ENCODE results near the gene GRAP2. TPM values are rescaled to one million over a fixed set of nuclear protein-coding genes. Genes with fewer than 3 reads are reported as not detected.

GRAP2 gene
- total RNA-seq, 1 donor from 2014 or later, result 7.5 TPM

DNA sequence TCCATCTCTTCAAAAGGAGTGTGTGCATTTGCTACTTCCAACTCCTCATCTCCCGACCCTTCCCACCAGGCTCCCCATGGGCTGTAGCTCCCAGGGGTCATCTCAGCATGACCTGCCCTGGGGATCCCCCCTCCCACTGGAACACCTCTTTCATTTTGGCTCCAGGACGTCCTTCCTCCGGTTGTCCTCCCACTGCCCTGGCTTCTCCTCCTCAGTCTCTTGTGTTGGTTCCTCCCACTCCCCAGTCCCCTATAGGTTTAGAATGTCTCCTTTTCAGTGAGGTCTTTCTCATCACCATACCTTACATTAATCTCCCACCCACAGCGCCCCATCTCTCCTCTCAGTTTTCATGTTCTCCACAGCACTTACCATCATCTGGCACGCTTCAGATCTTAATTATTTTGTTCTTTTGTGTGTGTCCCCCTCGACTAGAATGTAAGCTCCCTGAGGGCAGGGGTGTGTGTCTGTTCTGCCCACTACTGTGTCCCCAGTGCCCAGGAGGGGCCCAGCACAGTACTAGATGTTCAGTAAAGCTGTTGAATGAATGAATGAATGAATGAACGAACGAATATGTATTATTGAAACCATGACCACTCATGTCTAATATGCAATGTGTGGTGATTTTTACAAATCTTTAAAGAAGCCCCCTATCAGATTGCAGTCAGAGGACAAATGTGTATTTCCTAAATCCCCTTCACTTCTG is 57.3 kb downstream of the GRAP2 start:
- ATAC-seq (no peak), DNase-seq (ENCODE audit: low spot score) (no peak)
- intact Hi-C loops (cut with DNase I), result no loop called here

DNA sequence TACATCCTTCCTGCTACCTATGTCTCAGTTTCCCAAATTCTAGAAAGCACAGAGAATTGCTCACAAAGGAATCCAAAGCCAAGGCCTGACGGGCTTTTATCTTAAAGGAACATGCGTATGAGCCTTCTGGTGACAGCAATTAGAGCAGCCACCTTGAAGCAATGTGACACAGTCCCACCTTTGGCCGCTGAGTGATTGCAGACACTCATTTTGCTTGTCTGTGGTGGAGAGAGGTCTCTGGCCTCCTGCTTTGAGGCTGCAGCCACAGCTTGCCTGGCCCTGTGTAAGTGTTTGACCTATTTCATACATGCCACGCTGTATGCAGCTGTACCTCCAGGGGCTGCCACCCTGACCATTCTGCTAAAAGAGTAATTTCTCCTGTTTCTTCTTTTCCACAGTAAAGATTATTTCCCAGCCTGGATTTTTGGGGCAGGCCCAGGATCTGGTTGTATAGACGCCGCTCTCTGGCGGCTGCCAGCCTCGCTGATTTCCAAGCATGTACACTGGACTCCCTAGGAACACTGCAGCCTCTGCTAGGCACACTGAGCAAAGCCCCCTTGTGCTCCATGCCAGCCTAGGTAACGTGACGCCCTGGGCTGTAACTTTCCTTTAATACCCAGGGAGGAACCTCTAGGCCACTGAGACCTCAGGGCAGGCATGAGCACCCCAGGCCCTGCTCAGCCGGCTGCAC is 58.2 kb downstream of the GRAP2 start:
- ATAC-seq, result no peak

DNA sequence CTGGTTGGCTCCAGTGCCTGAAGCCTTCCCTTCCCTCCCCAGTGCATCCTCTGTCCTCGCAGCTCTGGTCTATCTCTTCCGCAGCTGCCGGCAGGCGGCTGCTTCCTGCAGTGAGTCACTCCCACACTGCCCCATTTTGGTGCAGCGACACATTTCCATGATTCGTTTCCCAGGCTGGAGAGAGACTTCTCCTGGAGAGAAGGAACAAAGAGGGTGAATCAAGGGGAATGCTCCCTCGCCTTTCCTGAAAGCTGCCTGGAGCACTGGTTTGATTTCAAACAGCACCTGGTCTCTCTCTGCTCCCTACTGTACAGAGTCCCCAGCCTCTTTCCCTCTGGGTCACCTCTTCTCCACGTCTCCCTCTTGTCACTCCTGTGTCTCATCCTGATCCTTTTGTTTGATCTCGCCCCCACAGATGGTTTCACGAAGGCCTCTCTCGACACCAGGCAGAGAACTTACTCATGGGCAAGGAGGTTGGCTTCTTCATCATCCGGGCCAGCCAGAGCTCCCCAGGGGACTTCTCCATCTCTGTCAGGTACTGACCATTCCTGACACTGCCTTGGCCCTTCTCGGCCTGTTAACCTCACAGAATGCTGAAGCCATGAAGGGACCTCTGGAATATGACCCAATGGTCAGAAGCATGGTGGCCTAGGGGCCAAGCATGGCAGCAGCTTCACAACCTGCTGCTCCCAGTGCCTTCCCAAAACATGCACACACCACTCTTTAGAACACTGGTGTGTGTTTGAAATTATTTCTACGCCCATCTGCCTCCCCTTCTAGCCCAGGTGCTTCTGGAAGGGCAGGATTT is 59.0 kb downstream of the GRAP2 start, which contains the start of gene TMA7B:
TSS of gene TMA7B (plus strand) at position 758 of the 808 bp plus-strand sequence. CDS start 3,978 bp downstream, outside the sequence.
- intact Hi-C loops (cut with DNase I), result no loop called here
- no peak for DNase-seq (ENCODE audit: low spot score)
- peak; percentile 58 for ATAC-seq

More for the DNA sequence above, 58.2 kb downstream of the GRAP2 start:
- intact Hi-C loops (cut with DNase I), result no loop called here
- DNase-seq (ENCODE audit: low spot score), result no peak

DNA sequence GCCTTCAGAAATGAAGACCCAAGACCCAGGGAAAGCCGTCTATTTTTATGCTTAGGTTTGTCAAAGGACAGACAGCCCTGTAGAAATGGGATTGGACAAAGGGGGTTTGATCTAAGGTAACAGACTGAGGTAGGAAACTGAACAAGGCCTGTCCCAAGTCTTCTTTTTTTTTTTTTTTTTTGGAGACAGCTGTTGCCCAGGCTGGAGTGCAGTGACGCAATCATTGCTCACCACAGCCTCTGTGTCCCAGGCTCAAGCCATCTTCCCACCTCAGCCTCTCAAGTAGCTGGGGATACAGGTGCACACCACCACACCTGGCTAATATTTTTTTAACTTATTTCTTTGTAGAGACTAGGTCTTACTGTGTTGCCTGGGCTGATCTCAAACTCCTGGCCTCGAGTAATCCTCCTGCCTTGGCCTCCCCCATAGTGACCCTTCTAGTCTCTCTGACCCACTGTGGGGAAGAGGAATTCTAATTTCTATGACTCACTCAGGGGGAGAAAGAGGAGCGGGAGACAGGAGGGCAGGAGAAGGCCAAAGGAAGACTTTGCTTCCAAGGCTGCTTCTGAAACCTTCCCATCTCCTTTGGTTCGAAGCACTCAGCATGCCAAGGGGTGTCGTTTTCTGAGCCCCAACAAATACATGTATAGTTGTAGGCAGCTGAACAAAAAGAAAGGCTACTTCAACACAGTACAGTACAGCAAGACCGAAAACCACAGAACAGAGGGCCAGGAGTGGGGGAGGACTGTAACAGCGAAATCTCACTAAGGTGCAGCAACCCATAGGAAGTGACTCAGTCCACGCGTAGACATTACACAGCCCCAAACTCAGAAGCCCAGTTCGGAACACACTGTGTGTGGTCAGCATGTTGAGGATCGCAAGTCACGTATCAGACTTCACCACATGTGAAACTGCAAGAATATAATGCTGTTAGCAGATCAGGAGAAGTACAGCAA is 60.2 kb downstream of the GRAP2 start:
- intact Hi-C loops (cut with DNase I), result no loop called here
- DNase-seq (ENCODE audit: low spot score), result no peak
- ATAC-seq, result peak; percentile 53

DNA sequence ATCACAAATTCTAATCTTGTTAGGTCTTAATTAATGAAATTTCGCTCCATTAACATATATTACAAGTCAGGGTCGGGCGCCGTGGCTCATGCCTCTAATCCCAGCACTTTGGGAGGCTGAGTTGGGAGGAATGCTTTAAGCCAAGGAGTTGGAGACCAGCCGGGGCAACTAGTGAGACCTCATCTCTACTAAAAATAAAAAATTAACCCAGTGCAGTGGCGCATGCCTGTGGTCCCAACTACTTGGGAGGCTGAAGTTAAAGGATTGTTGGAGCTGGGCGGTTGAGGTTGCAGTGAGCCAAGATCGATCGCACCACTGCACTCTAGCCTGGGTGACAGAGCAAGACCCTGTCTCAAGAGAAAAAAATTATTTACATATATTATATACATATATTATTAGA is 61.2 kb downstream of the GRAP2 start:
- intact Hi-C loops (cut with DNase I), result no loop called here
- DNase-seq (ENCODE audit: low spot score) (no peak), ATAC-seq (no peak)

DNA sequence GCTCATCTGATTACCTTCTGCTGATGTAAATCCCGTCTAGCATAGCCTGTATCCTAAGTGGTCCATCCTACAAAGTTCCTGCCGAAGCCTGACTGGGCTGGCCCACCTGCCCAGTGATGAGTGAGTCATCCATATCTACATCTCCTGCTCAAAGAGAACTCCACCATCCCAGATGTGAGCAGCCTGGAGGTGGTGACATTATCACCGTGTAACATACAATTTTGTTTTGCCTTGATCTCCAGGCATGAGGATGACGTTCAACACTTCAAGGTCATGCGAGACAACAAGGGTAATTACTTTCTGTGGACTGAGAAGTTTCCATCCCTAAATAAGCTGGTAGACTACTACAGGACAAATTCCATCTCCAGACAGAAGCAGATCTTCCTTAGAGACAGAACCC is 64.9 kb downstream of the GRAP2 start:
- ATAC-seq, result no peak
- no peak for DNase-seq (ENCODE audit: low spot score)
- intact Hi-C loops (cut with DNase I), result no loop called here

DNA sequence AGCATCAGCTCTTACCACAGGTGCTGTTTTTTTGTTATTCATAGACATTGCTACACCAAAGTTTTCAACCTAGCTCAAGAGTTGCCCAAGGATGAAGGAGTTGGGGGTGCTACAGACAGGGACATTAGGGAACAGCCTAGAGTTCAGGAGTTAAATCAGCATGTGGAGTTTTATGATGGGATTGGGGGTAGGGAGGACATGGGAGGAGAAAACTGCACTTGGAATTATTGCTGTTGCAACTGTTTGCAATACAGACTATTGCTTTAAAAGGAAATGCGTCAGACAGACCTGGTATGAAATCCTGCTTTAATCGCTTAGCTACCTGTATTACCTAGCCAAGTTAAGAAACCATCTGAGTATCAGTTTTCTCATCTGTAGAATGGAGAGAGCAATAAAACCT is 65.6 kb downstream of the GRAP2 start:
- DNase-seq (ENCODE audit: low spot score), result no peak
- ATAC-seq, result no peak
- intact Hi-C loops (cut with DNase I), result no loop called here

DNA sequence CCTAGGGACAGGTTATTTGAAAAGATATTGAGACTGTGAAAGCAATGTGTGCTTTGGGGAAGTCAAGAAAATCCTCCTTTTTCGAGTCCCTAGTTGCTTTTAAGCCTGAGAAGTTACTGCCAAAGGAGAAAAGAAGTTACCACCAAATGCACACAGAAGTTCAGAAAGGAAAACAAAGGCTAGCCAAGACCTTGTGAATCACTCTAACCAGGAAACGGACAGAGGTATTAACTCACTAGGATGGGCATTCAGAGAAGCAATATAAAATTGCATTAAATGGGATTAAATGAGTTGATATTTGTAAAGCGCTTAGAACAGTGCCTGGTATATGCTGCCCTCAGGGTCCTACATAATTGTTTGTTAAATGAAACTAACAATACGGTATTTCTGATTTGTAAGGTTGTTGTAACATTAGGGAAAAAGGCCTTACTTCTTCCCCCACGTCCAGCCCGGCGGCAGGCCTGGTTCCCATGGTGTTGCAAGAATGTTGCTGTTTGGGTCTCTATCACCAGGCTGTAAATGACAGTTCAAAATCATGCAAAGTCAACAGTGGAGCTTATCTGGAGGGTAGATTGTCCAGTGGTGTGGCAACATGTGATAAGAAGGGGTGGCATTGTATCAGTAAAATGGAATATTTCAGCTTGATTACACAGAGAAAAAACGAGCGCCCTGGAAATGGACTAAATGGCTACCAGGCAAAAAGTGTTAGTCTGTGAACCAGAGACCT is 66.4 kb downstream of the GRAP2 start:
- intact Hi-C loops (cut with DNase I), result no loop called here
- ATAC-seq (no peak), DNase-seq (ENCODE audit: low spot score) (no peak)

DNA sequence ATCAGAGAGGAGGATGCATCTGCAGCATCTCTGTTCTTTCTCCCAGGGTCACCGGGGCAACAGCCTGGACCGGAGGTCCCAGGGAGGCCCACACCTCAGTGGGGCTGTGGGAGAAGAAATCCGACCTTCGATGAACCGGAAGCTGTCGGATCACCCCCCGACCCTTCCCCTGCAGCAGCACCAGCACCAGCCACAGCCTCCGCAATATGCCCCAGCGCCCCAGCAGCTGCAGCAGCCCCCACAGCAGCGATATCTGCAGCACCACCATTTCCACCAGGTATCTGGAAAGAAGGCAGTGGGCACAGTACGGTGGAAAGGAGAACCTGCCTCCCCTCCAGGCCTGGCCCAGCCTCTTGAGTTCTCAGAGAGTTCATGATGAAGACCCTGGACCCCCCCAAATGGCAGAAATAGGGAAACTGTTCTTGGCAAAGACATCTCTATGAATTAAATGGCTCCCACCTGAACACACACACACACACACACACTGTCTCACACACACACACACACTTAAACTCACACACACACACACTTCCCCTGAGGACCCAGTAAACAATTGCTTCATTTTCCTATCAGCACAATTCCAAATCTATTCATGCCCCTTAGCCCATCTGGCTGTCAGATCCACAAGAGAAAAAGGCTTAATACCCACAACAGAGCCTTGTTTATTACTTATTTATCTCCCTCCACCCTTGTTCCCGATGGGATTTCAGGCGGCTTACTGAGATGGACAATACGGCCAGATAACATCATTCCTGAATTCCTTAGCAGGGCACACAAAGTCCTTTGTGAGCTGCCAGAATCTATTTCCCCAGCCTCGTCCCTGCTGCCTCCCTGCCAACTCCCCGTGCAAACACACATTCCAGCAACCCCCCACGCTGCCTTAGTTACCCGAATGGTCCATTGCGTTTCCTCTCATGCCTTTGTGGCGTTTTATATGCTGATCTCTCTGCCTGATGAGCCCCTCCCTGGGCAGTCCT is 67.4 kb downstream of the GRAP2 start:
- intact Hi-C loops (cut with DNase I), result no loop called here
- DNase-seq (ENCODE audit: low spot score) (no peak), ATAC-seq (peak; percentile 88)

DNA sequence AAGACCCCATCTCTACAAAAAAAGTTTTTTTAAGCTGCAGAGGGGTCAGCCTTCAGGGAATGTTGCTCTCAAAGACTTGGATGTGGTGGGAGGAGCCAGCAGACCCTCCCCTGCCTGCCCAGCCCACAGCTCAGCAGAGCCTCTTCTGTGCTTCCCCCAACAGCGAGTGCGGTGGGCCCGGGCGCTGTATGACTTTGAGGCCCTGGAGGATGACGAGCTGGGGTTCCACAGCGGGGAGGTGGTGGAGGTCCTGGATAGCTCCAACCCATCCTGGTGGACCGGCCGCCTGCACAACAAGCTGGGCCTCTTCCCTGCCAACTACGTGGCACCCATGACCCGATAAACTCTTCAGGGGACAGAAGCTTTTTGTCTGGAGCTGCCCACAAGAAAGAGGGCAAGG is 69.9 kb downstream of the GRAP2 start:
- ATAC-seq, result no peak
- no peak for DNase-seq (ENCODE audit: low spot score)
- intact Hi-C loops (cut with DNase I), result no loop called here

DNA sequence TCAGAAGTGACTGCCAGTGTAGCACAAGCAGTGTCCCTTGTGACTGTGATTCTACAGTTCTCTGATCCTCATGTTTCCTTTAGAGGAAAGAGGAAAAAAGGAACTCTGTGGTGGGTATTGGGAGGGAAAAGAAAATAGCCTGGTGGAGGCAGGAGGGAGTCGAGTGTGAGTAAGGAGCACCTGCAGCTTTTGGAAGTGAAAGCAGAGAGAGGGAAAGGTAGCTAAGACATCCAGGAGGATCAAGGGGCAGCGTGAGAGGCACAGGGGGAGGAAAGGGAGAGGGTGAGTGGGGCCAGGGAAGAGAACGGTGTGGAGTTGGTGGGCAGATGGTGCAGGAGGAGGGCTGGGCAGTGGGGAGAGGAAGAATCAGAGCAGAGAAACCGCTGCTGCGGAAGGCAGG is 71.8 kb downstream of the GRAP2 start:
- ATAC-seq (no peak), DNase-seq (ENCODE audit: low spot score) (no peak)
- intact Hi-C loops (cut with DNase I), result no loop called here

DNA sequence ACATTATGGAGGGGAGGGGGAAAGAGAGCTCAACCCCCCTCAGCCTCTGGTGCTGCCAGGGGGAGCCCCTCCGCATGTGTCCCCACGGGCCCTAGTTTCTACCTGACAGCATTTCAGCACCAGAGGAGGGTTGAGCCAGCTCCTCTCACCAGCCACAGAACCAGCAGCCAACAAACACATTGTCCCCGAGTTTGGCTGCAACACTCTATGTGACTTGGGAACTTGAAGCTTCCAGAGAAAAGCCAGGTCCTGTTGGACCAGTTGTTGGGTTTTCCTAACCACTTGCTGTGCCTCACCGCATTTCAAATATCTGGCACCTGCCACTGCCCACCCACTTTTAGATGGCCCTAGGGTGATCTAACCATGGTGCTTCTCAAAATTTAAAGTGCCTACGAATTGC is 72.8 kb downstream of the GRAP2 start:
- ATAC-seq, result no peak
- intact Hi-C loops (cut with DNase I), result no loop called here
- DNase-seq (ENCODE audit: low spot score), result no peak

DNA sequence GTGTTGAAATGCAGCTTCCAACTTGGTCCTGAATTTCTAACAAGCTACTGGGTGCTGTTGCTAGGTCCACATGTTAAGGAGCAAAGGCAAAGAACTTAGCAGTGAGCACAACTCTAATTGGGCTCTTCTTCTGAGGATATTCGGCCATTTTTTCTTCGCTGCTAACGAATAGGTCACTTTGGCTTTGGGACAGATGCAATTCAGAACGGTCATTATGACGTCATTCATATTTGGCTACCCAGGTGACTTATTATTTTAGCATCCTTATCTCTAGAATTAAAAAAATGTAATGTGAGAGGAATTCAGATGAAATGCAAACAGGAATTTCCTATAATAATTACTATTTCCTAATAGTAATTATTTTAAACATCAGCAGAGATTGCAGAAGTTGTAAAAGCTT is 73.2 kb downstream of the GRAP2 start:
- intact Hi-C loops (cut with DNase I), result no loop called here
- no peak for DNase-seq (ENCODE audit: low spot score)
- ATAC-seq, result no peak

DNA sequence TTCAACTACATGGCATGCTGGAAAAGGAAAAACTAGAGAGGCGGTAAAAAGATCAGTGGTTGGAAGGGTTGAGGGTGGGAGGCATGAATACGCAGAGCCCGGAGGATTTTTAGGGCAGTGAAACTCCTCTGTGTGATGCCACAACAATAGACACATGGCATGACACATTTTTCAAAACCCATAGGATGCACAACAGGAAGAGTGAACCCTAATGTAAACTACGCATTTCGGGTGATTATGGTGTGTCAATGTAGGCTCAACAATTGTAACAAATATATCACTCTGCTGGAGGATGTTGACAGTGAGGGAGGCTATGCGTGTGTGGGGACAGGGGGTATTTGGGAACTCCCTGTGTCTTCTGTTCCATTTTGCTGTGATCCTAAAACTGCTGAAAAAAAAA is 78.2 kb downstream of the GRAP2 start:
- no peak for ATAC-seq
- intact Hi-C loops (cut with DNase I), result no loop called here
- no peak for DNase-seq (ENCODE audit: low spot score)

DNA sequence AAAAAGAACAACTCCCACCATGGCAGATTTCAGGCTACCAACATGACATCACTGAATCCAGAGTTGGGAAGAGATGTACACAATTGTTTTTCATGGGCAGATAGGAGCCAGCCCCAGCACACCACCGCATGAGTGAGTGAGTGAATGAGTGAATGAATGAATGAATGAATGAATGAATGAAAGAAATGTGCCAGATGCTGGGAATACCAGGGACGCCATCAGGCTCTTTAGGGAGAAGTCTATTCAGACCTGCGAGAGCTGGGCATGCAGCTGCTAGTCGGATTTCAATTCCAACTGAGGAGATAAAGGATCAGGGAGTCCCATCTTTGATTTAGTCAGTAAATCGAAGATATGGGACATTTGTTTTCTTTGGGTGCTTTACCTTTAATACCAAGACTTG is 78.6 kb downstream of the GRAP2 start:
- intact Hi-C loops (cut with DNase I), result no loop called here
- ATAC-seq (no peak), DNase-seq (ENCODE audit: low spot score) (no peak)

DNA sequence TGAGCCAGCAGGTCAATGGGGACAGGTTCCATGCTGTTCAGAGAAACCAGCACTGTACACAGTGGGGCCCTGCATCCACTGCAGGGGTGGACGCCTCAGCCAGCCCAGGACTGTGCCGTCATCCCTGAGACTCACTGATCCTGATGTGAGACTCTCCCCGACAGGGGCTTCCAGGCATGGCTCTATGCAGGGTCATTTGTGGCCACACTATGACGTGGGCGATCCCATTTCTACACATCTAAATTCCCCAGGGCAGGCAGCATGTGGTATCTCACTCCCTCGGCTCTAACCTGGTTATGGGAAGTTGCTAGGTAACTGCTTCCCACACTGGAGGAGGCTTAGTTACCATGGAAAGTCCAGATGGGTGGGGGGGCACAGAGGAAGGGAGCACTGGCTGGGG is 79.7 kb downstream of the GRAP2 start:
- intact Hi-C loops (cut with DNase I), result no loop called here
- DNase-seq (ENCODE audit: low spot score), result no peak
- ATAC-seq, result no peak

DNA sequence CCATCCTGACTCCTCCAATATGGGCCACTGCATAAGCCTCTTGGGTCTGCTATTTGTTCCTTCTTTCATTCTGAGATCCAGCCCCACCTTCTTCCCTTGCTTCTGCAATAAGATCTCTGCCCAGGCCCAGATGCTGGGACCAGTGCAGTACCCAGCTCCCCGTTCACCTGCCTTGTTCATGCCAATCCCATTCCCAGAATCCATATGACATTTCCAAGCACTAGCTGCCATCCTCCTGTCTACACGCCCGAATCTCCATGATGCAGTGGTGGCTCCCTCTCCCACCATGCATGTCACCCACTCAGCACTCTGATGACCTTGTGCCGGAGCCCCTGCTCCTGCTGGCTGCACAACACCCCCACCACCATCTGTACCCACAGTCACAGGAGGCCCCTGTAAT is 82.5 kb downstream of the GRAP2 start:
- no peak for ATAC-seq
- intact Hi-C loops (cut with DNase I), result no loop called here
- DNase-seq (ENCODE audit: low spot score), result no peak
